ENCODE measurements around the gene CD1B.
"Not testable (repeated sequence)": the region's sequence is repeated elsewhere in the genome, so short reads cannot be mapped to it uniquely, and the experiment has no call there.

The CD1B gene

DNA sequence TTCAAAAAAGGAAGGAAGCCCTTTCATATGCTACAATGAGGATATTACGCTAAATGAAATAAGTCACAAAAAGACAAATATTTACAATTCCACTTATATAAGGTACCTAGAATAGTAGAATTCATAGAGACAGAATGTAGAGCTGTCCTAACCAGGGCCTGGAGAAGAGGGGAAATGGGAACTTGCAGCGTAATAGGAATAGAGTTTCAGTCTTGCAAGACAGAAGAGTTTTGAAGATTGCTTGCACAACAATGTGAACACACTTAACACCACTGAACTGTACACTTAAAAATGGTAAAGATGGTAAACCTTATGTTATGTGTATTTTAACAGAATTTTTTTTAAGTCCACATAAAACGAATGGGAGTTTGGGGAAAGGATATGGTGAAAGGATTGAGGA, 2.9 kb downstream of the CD1B start:
- DNase-seq (ENCODE audit: low spot score): no peak

GRCh38 chr1:158327481-158327880, 3.9 kb downstream of the CD1B start:
- DNase-seq (ENCODE audit: low spot score): no peak

- DNase-seq (ENCODE audit: low spot score): no peak
Observed at GRCh38 chr1:158324395-158324794, 6.9 kb downstream of the CD1B start.

GRCh38 chr1:158323866-158324265, 7.5 kb downstream of the CD1B start:
- DNase-seq (ENCODE audit: low spot score): no peak

- DNase-seq (ENCODE audit: low spot score): no peak
Observed at GRCh38 chr1:158311066-158311465, 20.3 kb downstream of the CD1B start.

- DNase-seq (ENCODE audit: low spot score): no peak
Observed at GRCh38 chr1:158310623-158311022, 20.7 kb downstream of the CD1B start.

GRCh38 chr1:158295791-158296190, 35.5 kb downstream of the CD1B start:
- no peak for DNase-seq (ENCODE audit: low spot score)

- no peak for DNase-seq (ENCODE audit: low spot score)
Observed at GRCh38 chr1:158290321-158290844, 40.9 kb downstream of the CD1B start.

DNA sequence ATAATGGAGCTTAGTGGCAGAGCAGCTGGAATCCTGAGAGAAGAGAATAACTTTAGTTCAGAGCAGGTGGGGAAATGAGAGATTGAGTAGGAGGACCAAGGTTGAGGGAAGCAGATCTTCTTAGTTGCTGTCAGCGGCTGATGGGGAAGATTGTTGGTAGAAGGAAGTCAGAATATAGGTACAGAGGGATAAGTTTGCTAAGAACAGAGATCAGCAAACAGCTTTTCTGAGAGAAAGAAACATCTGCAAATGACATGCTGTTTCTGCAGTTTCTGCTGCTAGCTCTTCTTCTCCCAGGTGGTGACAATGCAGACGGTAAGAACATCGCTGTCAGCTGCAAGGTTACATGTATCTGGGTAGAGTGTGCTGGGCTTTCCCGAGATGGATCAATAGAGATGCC, 41.5 kb downstream of the CD1B start, which contains the start of gene CD1C:
TSS of gene CD1C (plus strand) at position 113 of the 400 bp plus-strand sequence. CDS start at position 255, 142 bp downstream.
- DNase-seq (ENCODE audit: low spot score): no peak

DNA sequence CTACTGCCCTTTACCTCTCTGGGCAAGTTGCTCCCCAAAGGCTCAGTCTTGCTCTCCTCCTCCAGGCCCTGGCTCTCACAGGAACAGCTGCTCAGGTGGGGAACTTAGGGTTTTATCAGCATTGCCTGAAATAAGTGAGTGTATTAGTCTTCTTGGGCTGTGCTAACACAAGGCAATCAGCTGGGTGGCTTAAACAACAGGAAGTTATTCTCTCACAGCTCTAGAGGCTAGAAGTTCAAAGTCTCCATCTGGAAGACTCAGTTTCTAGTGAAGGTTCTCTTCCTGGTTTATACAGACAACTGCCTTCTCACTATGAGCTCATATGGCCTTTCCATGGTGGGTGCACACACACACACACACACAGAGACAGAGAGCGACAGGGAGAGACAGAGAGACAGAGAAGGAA, 44.4 kb downstream of the CD1B start:
- no peak for DNase-seq (ENCODE audit: low spot score)

DNA sequence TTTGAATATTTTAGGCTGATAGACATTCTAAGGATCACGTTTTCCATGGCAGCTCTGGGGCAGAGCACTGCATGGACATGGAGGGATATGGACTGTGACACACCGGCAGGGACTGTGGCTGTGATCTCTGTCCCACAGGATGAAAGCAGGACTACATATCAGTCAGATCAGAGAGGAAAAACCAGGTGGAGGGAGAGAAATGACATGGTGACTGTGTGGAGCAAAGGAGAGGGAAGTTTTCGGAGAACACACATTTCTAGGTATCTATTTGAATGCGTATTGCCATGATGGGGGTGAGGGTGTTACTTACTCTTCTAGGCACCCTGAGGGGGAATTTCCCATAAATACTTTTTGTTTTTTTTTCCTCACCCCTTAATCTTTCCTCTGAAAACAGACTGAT, 44.8 kb downstream of the CD1B start:
- no peak for DNase-seq (ENCODE audit: low spot score)

GRCh38 chr1:158285756-158286241, 45.5 kb downstream of the CD1B start:
- DNase-seq (ENCODE audit: low spot score): no peak

DNA sequence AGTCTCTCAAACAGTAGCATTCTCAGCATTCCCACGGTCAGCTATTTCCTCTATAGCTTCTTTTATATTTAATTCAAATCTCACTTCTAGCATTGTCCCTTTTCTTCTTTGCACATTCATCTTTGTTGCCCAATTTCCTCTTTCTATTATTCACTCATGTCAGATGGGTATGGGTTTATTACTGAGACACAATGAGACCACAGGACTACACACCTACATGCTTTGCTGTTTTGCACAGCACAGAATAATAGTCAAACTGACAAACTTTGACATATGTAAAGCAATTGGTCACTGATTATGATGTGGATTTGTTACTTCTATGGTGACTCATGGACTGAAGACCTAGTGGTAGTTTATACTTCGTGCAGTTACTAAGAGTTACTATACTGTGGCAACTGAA, 47.4 kb downstream of the CD1B start:
- DNase-seq (ENCODE audit: low spot score): no peak

GRCh38 chr1:158282421-158282820, 48.9 kb downstream of the CD1B start:
- DNase-seq (ENCODE audit: low spot score): not testable (repeated sequence)

Measured in SW480 (cell line).